HepG2 (cell line): ENCODE measurements around the gene GGT7. TPM values are rescaled to one million over a fixed set of nuclear protein-coding genes. Genes with fewer than 3 reads are reported as not detected.

Experiments
- EED ChIP-seq: sonication (generic); formaldehyde crosslinking; IDR thresholded peaks from 2 replicates; pipeline ENCODE4 v1.5.0; 2020; ENCODE audit warnings: mild to moderate bottlenecking, missing genetic modification reagents
- EP300 ChIP-seq, 3 experiments: sonication (generic) in 1 of 3; formaldehyde crosslinking in 1 of 3; IDR thresholded peaks; 2 replicates each; pipeline versions ENCODE4 v1.5.1 to v1.6.1; 2011 to 2020; ENCODE audit warnings: low read depth in 2 of 3, low read length in 2 of 3, borderline replicate concordance in 1 of 3, improper control_type of control experiment in 1 of 3, mild to moderate bottlenecking in 1 of 3, missing genetic modification reagents in 1 of 3, moderate library complexity in 1 of 3
- HDAC1 ChIP-seq: sonication (generic); formaldehyde crosslinking; IDR thresholded peaks from 2 replicates; pipeline ENCODE4 v1.5.1; 2020; ENCODE audit warnings: mild to moderate bottlenecking, missing genetic modification reagents
- HOMEZ ChIP-seq: IDR thresholded peaks from 2 replicates; pipeline ENCODE4 v1.6.1; 2016; ENCODE audit warnings: low read depth
- KLF12 ChIP-seq: sonication (generic); formaldehyde crosslinking; IDR thresholded peaks from 2 replicates; pipeline ENCODE4 v1.4.0; 2020; ENCODE audit warnings: missing genetic modification reagents, borderline replicate concordance
- MXD1 ChIP-seq: sonication (generic); formaldehyde crosslinking; IDR thresholded peaks from 2 replicates; pipeline ENCODE4 v1.4.0; 2020; ENCODE audit warnings: mild to moderate bottlenecking, missing genetic modification reagents
- PITX1 ChIP-seq: sonication (generic); formaldehyde crosslinking; IDR thresholded peaks from 2 replicates; pipeline ENCODE4 v1.5.1; 2020; ENCODE audit warnings: mild to moderate bottlenecking, missing genetic modification reagents
- PRDM4 ChIP-seq: sonication (generic); formaldehyde crosslinking; IDR thresholded peaks from 2 replicates; pipeline ENCODE4 v1.9.0; 2021; ENCODE audit warnings: missing genetic modification reagents, borderline replicate concordance
- RXRA ChIP-seq: sonication (generic); formaldehyde crosslinking; IDR thresholded peaks from 2 replicates; pipeline ENCODE4 v1.5.1; 2020; ENCODE audit warnings: missing genetic modification reagents
- SNAPC2 ChIP-seq: sonication (generic); formaldehyde crosslinking; IDR thresholded peaks from 2 replicates; pipeline ENCODE4 v1.8.1; 2022; ENCODE audit warnings: mild to moderate bottlenecking, missing genetic modification reagents
- ZIK1 ChIP-seq: sonication (generic); formaldehyde crosslinking; IDR thresholded peaks from 2 replicates; pipeline ENCODE4 v1.5.0; 2020; ENCODE audit warnings: mild to moderate bottlenecking, low read depth, missing genetic modification reagents, borderline replicate concordance
- ZMYM2 ChIP-seq: sonication (generic); formaldehyde crosslinking; IDR thresholded peaks from 2 replicates; pipeline ENCODE4 v1.8.0; 2022; ENCODE audit warnings: mild to moderate bottlenecking, missing genetic modification reagents
- ZNF430 ChIP-seq: sonication (generic); formaldehyde crosslinking; IDR thresholded peaks from 2 replicates; pipeline ENCODE4 v1.9.0; 2021; ENCODE audit warnings: mild to moderate bottlenecking, missing genetic modification reagents
- ZNF562 ChIP-seq: sonication (generic); formaldehyde crosslinking; IDR thresholded peaks from 2 replicates; pipeline ENCODE4 v1.8.0; 2022; ENCODE audit warnings: missing genetic modification reagents, borderline replicate concordance
- ZNF737 ChIP-seq: sonication (generic); formaldehyde crosslinking; IDR thresholded peaks from 2 replicates; pipeline ENCODE4 v1.5.0; 2020; ENCODE audit warnings: missing genetic modification reagents, mild to moderate bottlenecking, borderline replicate concordance
- polyA plus RNA-seq, 8 experiments: library from polyadenylated mRNA; depleted of rRNA in 3 of 8; stranded (reverse) in 7 of 8; unstranded in 1 of 8; fragments of >200 nt; fragmentation: Illumina TruSeq in 4 of 8; extraction: Trizol in 4 of 8; gene quantifications; 2 replicates each; pipeline versions ENCODE4 v1.2.1 to v1.2.3, GENCODE V29; 2011 to 2016; ENCODE audit warnings: low read depth in 4 of 8, missing spikeins in 1 of 8, mixed read lengths in 1 of 8; ENCODE audit not compliant: insufficient read depth in 1 of 8
- total RNA-seq, 5 experiments: library from RNA; depleted of rRNA; stranded (reverse); fragments of >200 nt; fragmentation: Illumina TruSeq; extraction: Trizol; gene quantifications; 2 replicates each; pipeline ENCODE4 v1.2.3, GENCODE V29; 2016; ENCODE audit warnings: low read depth in 1 of 5
- TF ChIP-seq, protein P1 (sequence below): sonication (generic); formaldehyde crosslinking; IDR thresholded peaks from 2 replicates; pipeline ENCODE4 v1.4.0; 2020; ENCODE audit warnings: missing genetic modification reagents, mild to moderate bottlenecking, borderline replicate concordance
- TF ChIP-seq, protein P2 (sequence below): sonication (generic); formaldehyde crosslinking; IDR thresholded peaks from 2 replicates; pipeline ENCODE4 v1.4.0; 2020; ENCODE audit warnings: missing genetic modification reagents, borderline replicate concordance
- TF ChIP-seq, protein P3 (sequence below): sonication (generic); formaldehyde crosslinking; IDR thresholded peaks from 2 replicates; pipeline ENCODE4 v1.8.1; 2022; ENCODE audit warnings: mild to moderate bottlenecking, missing genetic modification reagents

GGT7 gene
- total and polyA plus RNA-seq, 2 of the 13 experiments (the other 11 are each of a cell fraction or from before 2014, with no cell fraction given): 6.6 to 23.0 TPM

GRCh38 chr20:34875642-34876405, 3.2 kb upstream of the GGT7 start (continued):
- TF ChIP-seq SNAPC2 (CRISPR knock-in tag) (no peak), ZNF430 (no peak), PRDM4 (CRISPR knock-in tag) (no peak), ZMYM2 (no peak), ZIK1 (CRISPR knock-in tag) (0 out of 2 replicates have a peak, but pooled peaks have one; percentile 17), ZNF562 (CRISPR knock-in tag) (no peak), ZNF737 (CRISPR knock-in tag) (no peak), HOMEZ (CRISPR knock-in tag) (peak; percentile 81), HDAC1 (CRISPR knock-in tag) (peak; percentile 67; the same call in 1 of the 2 replicates), EP300 (IDR thresholded peaks at IDR 0.05; ENCODE audit: low read depth in 2 of 2, low read length in 2 of 2) (peak; percentile 49 to 52; a peak in 3 of 4 replicates), EP300 (CRISPR knock-in tag; IDR thresholded peaks at IDR 0.05; ENCODE audit: borderline replicate concordance) (0 out of 2 replicates have a peak, but pooled peaks have one; percentile 27), MXD1 (CRISPR knock-in tag) (no peak), KLF12 (CRISPR knock-in tag) (peak; percentile 89; the same call in 1 of the 2 replicates), EED (no peak), RXRA (peak; percentile 55; the same call in 1 of the 2 replicates), PITX1 (CRISPR knock-in tag) (peak; percentile 69; the same call in 1 of the 2 replicates)
- TF ChIP-seq, protein P1, sequence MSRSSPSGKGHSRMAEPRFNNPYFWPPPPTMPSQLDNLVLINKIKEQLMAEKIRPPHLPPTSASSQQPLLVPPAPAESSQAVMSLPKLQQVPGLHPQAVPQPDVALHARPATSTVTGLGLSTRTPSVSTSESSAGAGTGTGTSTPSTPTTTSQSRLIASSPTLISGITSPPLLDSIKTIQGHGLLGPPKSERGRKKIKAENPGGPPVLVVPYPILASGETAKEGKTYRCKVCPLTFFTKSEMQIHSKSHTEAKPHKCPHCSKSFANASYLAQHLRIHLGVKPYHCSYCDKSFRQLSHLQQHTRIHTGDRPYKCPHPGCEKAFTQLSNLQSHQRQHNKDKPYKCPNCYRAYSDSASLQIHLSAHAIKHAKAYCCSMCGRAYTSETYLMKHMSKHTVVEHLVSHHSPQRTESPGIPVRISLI: no peak
- TF ChIP-seq, protein P2, sequence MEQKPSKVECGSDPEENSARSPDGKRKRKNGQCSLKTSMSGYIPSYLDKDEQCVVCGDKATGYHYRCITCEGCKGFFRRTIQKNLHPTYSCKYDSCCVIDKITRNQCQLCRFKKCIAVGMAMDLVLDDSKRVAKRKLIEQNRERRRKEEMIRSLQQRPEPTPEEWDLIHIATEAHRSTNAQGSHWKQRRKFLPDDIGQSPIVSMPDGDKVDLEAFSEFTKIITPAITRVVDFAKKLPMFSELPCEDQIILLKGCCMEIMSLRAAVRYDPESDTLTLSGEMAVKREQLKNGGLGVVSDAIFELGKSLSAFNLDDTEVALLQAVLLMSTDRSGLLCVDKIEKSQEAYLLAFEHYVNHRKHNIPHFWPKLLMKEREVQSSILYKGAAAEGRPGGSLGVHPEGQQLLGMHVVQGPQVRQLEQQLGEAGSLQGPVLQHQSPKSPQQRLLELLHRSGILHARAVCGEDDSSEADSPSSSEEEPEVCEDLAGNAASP (CRISPR knock-in tag): peak; percentile 52; the same call in 1 of the 2 replicates
- TF ChIP-seq, protein P3, sequence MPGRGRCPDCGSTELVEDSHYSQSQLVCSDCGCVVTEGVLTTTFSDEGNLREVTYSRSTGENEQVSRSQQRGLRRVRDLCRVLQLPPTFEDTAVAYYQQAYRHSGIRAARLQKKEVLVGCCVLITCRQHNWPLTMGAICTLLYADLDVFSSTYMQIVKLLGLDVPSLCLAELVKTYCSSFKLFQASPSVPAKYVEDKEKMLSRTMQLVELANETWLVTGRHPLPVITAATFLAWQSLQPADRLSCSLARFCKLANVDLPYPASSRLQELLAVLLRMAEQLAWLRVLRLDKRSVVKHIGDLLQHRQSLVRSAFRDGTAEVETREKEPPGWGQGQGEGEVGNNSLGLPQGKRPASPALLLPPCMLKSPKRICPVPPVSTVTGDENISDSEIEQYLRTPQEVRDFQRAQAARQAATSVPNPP: no peak
